Colon (tissue), 2 donors: ENCODE measurements around the gene HCFC1.
A peak's percentile ranks its signal among the peaks of the same experiment; 100 is the strongest.

ENCODE experiments used
- FAIRE-seq: peaks from 2 replicates; lab custom pipeline; 2012; peaks lifted over from hg19 to GRCh38; lab: Jason Lieb, UNC
- donor health status: control.
- donor health status: control.

HCFC1 gene

GRCh38 chrX:153938226-153938786 is 33.3 kb downstream of the HCFC1 start:
- FAIRE-seq: no peak

GRCh38 chrX:153937056-153937455 is 34.6 kb downstream of the HCFC1 start:
- peak; percentile 83 for FAIRE-seq

GRCh38 chrX:153935326-153935851 is 36.2 kb downstream of the HCFC1 start:
- no peak for FAIRE-seq

GRCh38 chrX:153934762-153935325 is 36.8 kb downstream of the HCFC1 start, which contains the start of gene NAA10:
Gene NAA10 (minus strand): TSS chrX:153935037. CDS start chrX:153934904, 133 bp downstream.
- FAIRE-seq: no peak

- FAIRE-seq: no peak
Observed at GRCh38 chrX:153934148-153934761, 37.4 kb downstream of the HCFC1 start.

GRCh38 chrX:153933748-153934147 is 37.9 kb downstream of the HCFC1 start:
- FAIRE-seq: no peak

GRCh38 chrX:153932220-153932915 is 39.2 kb downstream of the HCFC1 start:
- no peak for FAIRE-seq

GRCh38 chrX:153931748-153932147 is 39.9 kb downstream of the HCFC1 start:
- no peak for FAIRE-seq

- FAIRE-seq: no peak
Observed at GRCh38 chrX:153931151-153931550, 40.5 kb downstream of the HCFC1 start.

- no peak for FAIRE-seq
Observed at GRCh38 chrX:153930011-153930910, 41.4 kb downstream of the HCFC1 start.

GRCh38 chrX:153929576-153929975 is 42.0 kb downstream of the HCFC1 start:
- FAIRE-seq: no peak

GRCh38 chrX:153928846-153929245 is 42.8 kb downstream of the HCFC1 start:
- no peak for FAIRE-seq

- FAIRE-seq: peak; percentile 97
Observed at GRCh38 chrX:153927922-153928760, 43.5 kb downstream of the HCFC1 start.

GRCh38 chrX:153927672-153927921 is 44.0 kb downstream of the HCFC1 start:
- FAIRE-seq: no peak

- no peak for FAIRE-seq
Observed at GRCh38 chrX:153926858-153927671, 44.6 kb downstream of the HCFC1 start.

GRCh38 chrX:153926552-153926857 is 45.1 kb downstream of the HCFC1 start:
- no peak for FAIRE-seq

GRCh38 chrX:153925739-153926551 is 45.7 kb downstream of the HCFC1 start, which contains the start of gene ARHGAP4:
Gene ARHGAP4 (minus strand): TSS chrX:153926264. CDS start chrX:153926202, 62 bp downstream.
- no peak for FAIRE-seq

GRCh38 chrX:153925387-153925738 is 46.3 kb downstream of the HCFC1 start:
- FAIRE-seq: no peak

GRCh38 chrX:153924149-153924861 is 47.3 kb downstream of the HCFC1 start:
- FAIRE-seq: no peak
